Measurements from ENCODE around the gene GPR52. TPM values are rescaled to one million over a fixed set of nuclear protein-coding genes. Genes with fewer than 3 reads are reported as not detected.

GPR52 gene
- total RNA-seq, 2 experiments from 2014 or later = 0.58 to 0.97 TPM

DNA sequence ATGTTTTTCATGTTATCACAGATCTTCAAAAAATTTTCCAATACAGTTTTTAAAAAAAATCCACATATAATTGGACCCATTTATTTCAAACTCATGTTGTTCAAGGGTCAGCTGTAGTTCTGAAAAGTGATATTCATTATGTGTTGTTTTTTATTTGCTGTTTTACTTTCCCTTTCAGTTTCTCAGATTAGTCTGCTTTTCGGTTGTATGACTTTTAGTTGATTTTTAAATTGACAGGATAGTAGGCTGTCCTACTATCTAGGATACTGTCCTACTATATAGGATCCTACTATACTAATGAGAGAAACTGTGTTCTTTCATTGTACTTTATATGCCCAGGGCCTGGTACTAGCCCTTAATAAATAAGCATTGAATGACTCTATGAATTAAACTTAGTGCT, 33.6 kb upstream of the GPR52 start:
- peak overlapping the region; percentile 20 for H3K4me3 Mint-ChIP-seq
- ATAC-seq (no peak), DNase-seq (no peak)
- ChIA-PET POLR2A (no interaction called here), CTCF (no interaction called here)
- H3K27ac Mint-ChIP-seq = peak overlapping the region; percentile 1
- peaks cover 6% of the 10 kb centered on the region for H3K36me3 Mint-ChIP-seq (ENCODE audit: low read depth)
- no peaks in the 10 kb centered on the region for H3K27me3 Mint-ChIP-seq
- TF ChIP-seq, protein P1, sequence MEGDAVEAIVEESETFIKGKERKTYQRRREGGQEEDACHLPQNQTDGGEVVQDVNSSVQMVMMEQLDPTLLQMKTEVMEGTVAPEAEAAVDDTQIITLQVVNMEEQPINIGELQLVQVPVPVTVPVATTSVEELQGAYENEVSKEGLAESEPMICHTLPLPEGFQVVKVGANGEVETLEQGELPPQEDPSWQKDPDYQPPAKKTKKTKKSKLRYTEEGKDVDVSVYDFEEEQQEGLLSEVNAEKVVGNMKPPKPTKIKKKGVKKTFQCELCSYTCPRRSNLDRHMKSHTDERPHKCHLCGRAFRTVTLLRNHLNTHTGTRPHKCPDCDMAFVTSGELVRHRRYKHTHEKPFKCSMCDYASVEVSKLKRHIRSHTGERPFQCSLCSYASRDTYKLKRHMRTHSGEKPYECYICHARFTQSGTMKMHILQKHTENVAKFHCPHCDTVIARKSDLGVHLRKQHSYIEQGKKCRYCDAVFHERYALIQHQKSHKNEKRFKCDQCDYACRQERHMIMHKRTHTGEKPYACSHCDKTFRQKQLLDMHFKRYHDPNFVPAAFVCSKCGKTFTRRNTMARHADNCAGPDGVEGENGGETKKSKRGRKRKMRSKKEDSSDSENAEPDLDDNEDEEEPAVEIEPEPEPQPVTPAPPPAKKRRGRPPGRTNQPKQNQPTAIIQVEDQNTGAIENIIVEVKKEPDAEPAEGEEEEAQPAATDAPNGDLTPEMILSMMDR (IDR thresholded peaks at IDR 0.05) = no peak
- peaks cover 2% of the 10 kb centered on the region for H3K9me3 Mint-ChIP-seq
- intact Hi-C loops (cut with micrococcal nuclease) = no loop called here
- peaks cover 13% of the 10 kb centered on the region for H3K4me1 Mint-ChIP-seq (ENCODE audit: low read depth)

DNA sequence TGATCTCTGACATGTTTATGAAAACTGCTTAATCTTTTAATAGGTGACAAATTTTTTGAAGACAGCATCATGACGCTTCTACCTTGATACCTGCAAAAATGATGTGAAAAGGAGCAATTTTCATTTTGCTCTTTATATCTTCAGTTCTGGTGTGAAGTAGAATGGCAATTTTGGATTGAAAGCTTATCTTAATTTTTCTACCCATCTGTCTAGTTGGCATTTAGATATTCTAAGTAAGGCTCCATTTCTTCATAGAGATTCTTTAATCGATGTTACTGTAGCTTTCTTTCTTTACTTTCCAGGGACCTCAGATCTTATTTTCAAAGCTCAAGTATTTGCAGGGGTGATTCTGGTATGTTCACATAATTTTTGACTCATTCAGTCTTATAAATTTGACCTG, 32.3 kb upstream of the GPR52 start:
- no peak overlapping the region for H3K27ac Mint-ChIP-seq

DNA sequence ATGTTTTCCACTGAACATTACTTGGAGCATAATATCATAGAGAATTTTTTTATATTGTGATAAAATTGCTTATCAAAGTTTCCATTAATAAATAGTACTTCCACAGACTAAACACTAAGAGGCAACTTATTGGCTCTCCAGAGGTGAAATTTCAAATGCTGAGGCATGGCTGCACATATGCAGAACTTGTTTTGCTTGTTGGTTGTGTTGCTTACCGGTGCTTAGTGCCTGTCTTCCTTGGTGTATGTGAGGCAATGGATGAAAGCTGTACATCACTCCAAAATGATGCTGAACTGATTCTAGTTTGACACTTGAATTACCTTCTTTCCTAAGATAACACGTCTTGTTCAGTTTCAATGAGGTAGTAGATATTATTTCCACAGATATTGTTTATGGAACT, 29.8 kb upstream of the GPR52 start:
- intact Hi-C loops (cut with micrococcal nuclease) = no loop called here
- peaks cover 2% of the 10 kb centered on the region for H3K9me3 Mint-ChIP-seq
- ChIA-PET CTCF (no interaction called here), POLR2A (no interaction called here)
- no peaks in the 10 kb centered on the region for H3K27me3 Mint-ChIP-seq
- no peaks in the 10 kb centered on the region for H3K36me3 Mint-ChIP-seq (ENCODE audit: low read depth)
- no peak overlapping the region for H3K27ac Mint-ChIP-seq
- ATAC-seq = no peak
- TF ChIP-seq, protein P1 (IDR thresholded peaks at IDR 0.05) = no peak
- peaks cover 17% of the 10 kb centered on the region for H3K4me1 Mint-ChIP-seq (ENCODE audit: low read depth)
- H3K4me3 Mint-ChIP-seq = no peak overlapping the region
- DNase-seq = no peak

More for the DNA sequence above, 32.3 kb upstream of the GPR52 start:
- Mint-ChIP-seq H3K36me3 (ENCODE audit: low read depth) (peaks cover 4% of the 10 kb centered on the region), H3K4me3 (no peak overlapping the region), H3K4me1 (ENCODE audit: low read depth) (peaks cover 17% of the 10 kb centered on the region), H3K9me3 (peaks cover 2% of the 10 kb centered on the region), H3K27me3 (no peaks in the 10 kb centered on the region)
- ChIA-PET CTCF (no interaction called here), POLR2A (no interaction called here)
- ATAC-seq = no peak
- TF ChIP-seq, protein P1 (IDR thresholded peaks at IDR 0.05) = no peak
- no peak for DNase-seq
- intact Hi-C loops (cut with micrococcal nuclease) = no loop called here

DNA sequence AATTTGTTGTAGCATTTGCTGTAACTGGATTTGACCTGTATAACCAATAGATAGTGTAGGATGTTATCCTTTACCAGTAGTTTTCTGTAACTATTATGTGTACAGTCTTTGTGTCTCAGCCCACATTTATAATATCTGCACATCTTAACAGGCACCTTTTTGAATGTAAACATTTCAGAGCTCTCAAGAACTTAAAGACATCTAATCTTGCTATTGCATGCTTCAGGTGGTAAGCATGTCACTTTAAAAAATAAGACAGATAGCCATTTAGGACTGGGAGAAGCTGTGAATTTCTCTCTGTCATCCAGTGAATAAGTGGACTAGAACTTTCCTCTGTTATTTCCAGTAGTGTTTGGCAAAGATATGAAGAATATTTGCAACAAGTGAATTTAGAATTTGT, 22.6 kb upstream of the GPR52 start:
- no peak overlapping the region for H3K4me3 Mint-ChIP-seq
- H3K4me1 Mint-ChIP-seq (ENCODE audit: low read depth) = peaks cover 5% of the 10 kb centered on the region
- POLR2A ChIA-PET = no interaction called here
- H3K9me3 Mint-ChIP-seq = no peaks in the 10 kb centered on the region
- no peaks in the 10 kb centered on the region for H3K36me3 Mint-ChIP-seq (ENCODE audit: low read depth)
- DNase-seq (no peak), ATAC-seq (no peak)
- H3K27me3 Mint-ChIP-seq = no peaks in the 10 kb centered on the region
- intact Hi-C loops (cut with micrococcal nuclease) = no loop called here
- TF ChIP-seq, protein P1 (IDR thresholded peaks at IDR 0.05) = no peak
- no peak overlapping the region for H3K27ac Mint-ChIP-seq
- CTCF ChIA-PET = no interaction called here

DNA sequence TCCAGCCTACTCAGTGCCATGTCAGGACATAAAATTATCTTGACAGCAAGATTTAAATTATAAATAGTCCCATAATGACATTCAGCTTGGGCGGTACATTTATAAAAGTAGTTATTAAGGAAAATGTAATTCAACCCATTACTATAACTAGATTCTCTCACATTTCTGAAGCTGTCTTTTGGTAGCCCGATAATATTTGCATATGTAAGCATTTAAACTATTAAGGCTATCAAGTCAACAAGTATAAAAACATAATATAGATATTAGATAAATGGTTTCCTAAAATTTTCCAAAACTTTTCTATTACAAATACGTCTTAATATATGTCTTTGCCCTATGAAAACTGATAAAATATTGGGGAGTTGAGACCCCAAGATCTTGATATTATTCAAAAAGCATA, 21.6 kb upstream of the GPR52 start:
- ChIA-PET POLR2A (no interaction called here), CTCF (interaction anchor here (1.0 kb wide), 1 partner anchor 44 kb away, joined by 3 read pairs; no protein-coding TSS in a partner anchor)
- TF ChIP-seq, protein P1 (IDR thresholded peaks at IDR 0.05) = no peak
- no peak overlapping the region for H3K27ac Mint-ChIP-seq
- H3K36me3 Mint-ChIP-seq (ENCODE audit: low read depth) = no peaks in the 10 kb centered on the region
- ATAC-seq (no peak), DNase-seq (no peak)
- intact Hi-C loops (cut with micrococcal nuclease) = no loop called here
- H3K4me3 Mint-ChIP-seq = no peak overlapping the region
- no peaks in the 10 kb centered on the region for H3K27me3 Mint-ChIP-seq
- peaks cover 5% of the 10 kb centered on the region for H3K4me1 Mint-ChIP-seq (ENCODE audit: low read depth)
- H3K9me3 Mint-ChIP-seq = no peaks in the 10 kb centered on the region

Data from activated CD8-positive, alpha-beta T cell treated with anti-CD3 and anti-CD28 coated beads for 36 hours (primary cell).